ENCODE results near the gene FAM200A.

FAM200A gene

GRCh38 chr7:99504281-99504602 is 47.7 kb downstream of the FAM200A start:
- DNase-seq (ENCODE audit: low read depth, low spot score) = peak; percentile 99

GRCh38 chr7:99501236-99501635 is 50.7 kb downstream of the FAM200A start:
- DNase-seq (ENCODE audit: low read depth, low spot score) = peak; percentile 49

GRCh38 chr7:99500637-99501009 is 51.3 kb downstream of the FAM200A start:
- DNase-seq (ENCODE audit: low read depth, low spot score) = no peak

GRCh38 chr7:99499721-99500636 is 51.9 kb downstream of the FAM200A start, which contains the start of gene ZNF394:
TSS of gene ZNF394 (minus strand) at chr7:99500281. CDS start at chr7:99500093, 188 bp downstream.
- DNase-seq (ENCODE audit: low read depth, low spot score) = peak; percentile 96

- no peak for DNase-seq (ENCODE audit: low read depth, low spot score)
These were observed 52.6 kb downstream of the FAM200A start for GRCh38 chr7:99499371-99499720.

- peak; percentile 40 for DNase-seq (ENCODE audit: low read depth, low spot score)
These were observed 53.4 kb downstream of the FAM200A start for GRCh38 chr7:99498546-99498944.

- DNase-seq (ENCODE audit: low read depth, low spot score) = no peak
These were observed 54.0 kb downstream of the FAM200A start for GRCh38 chr7:99497766-99498545.

Data from ELF-1 (cell line).